Breast epithelium (tissue), 4 donors: Measurements from ENCODE around the gene RTF2. TPM values are rescaled to one million over a fixed set of nuclear protein-coding genes. Genes with fewer than 3 reads are reported as not detected.

Experiments used
- DNase-seq, 2 donors: peaks; one replicate each; pipeline ENCODE4 v3.0.0-alpha.2; 2019; ENCODE audit warnings: low spot score in 2 of 2
- H3K27ac ChIP-seq, 2 donors: fragments of 200-600 bp; sonication (generic) in 1 of 2; one replicate each; pipeline ENCODE4 v1.5.1; 2016 to 2019; ENCODE audit warnings: mild to moderate bottlenecking in 1 of 2
- H3K27me3 ChIP-seq, 2 donors: fragments of 200-600 bp; sonication (generic) in 1 of 2; one replicate each; pipeline versions ENCODE4 v1.5.1 to v1.6.0; 2017 to 2019; ENCODE audit warnings: control low read depth in 1 of 2, mild to moderate bottlenecking in 1 of 2
- H3K36me3 ChIP-seq: fragments of 200-600 bp; one replicate; pipeline ENCODE4 v1.5.1; 2019
- H3K4me1 ChIP-seq, 2 donors: fragments of 200-600 bp; sonication (generic); one replicate each; pipeline ENCODE4 v1.5.1; 2016 to 2019; ENCODE audit warnings: control low read depth in 1 of 2
- H3K4me3 ChIP-seq, 3 donors: fragments of 200-600 bp; sonication (generic); 1 replicate in 2 of 3; 2 replicates in 1 of 3; pipeline ENCODE4 v1.5.1; 2016 to 2019; ENCODE audit warnings: mild to moderate bottlenecking in 3 of 3, moderate library complexity in 2 of 3
- H3K9me3 ChIP-seq, 2 donors: fragments of 200-600 bp; sonication (generic) in 1 of 2; one replicate each; pipeline ENCODE4 v1.5.1; 2016 to 2019; ENCODE audit warnings: control low read depth in 1 of 2
- CTCF ChIP-seq, 3 donors: fragments of 450-650 bp; IDR thresholded peaks; one replicate each; pipeline ENCODE4 v1.5.1; 2016 to 2017; ENCODE audit warnings: antibody characterized with exemption in 3 of 3, mild to moderate bottlenecking in 3 of 3, moderate library complexity in 3 of 3
- POLR2A ChIP-seq: fragments of 450-650 bp; IDR thresholded peaks from one replicate; pipeline ENCODE4 v1.6.1; 2016; ENCODE audit warnings: antibody characterized with exemption, mild to moderate bottlenecking, moderate library complexity
- POLR2AphosphoS5 ChIP-seq, 3 donors: sonication (generic); formaldehyde crosslinking; IDR thresholded peaks; one replicate each; pipeline ENCODE4 v1.6.1; 2017; ENCODE audit warnings: antibody characterized with exemption in 3 of 3
- intact Hi-C: fragments of 100-400 bp; cut with DNase I; formaldehyde crosslinking; loops from one replicate; pipeline ENCODE4 v1.15.1; 2023; ENCODE audit warnings: low total_unique reads
- total RNA-seq, 3 donors: library from RNA; depleted of rRNA; stranded (reverse); fragments of >200 nt; gene quantifications; one replicate each; pipeline ENCODE4 v1.1.0, GENCODE V29; 2016

RTF2 gene
- total RNA-seq, 3 donors from 2014 or later: 58.0 to 80.0 (median 66.3) TPM

GRCh38 chr20:56501116-56501515, 32.7 kb downstream of the RTF2 start:
- DNase-seq: no peak
- Histone ChIP-seq H3K9me3 (no peaks in the 10 kb centered on the region), H3K27me3 (no peaks in the 10 kb centered on the region), H3K27ac (no peak overlapping the region), H3K36me3 (no peaks in the 10 kb centered on the region), H3K4me3 (no peak overlapping the region), H3K4me1 (no peaks in the 10 kb centered on the region)
- no peak for TF ChIP-seq CTCF (IDR thresholded peaks at IDR 0.05)
- TF ChIP-seq POLR2A: no peak
- TF ChIP-seq POLR2AphosphoS5 (IDR thresholded peaks at IDR 0.05): no peak
- intact Hi-C loops: no loop called here

GRCh38 chr20:56503916-56504315, 35.5 kb downstream of the RTF2 start:
- Histone ChIP-seq H3K27me3 (no peaks in the 10 kb centered on the region), H3K4me1 (no peaks in the 10 kb centered on the region), H3K27ac (no peak overlapping the region), H3K36me3 (no peaks in the 10 kb centered on the region), H3K9me3 (no peaks in the 10 kb centered on the region), H3K4me3 (no peak overlapping the region)
- TF ChIP-seq POLR2AphosphoS5 (IDR thresholded peaks at IDR 0.05) (no peak), POLR2A (no peak), CTCF (IDR thresholded peaks at IDR 0.05) (no peak)
- intact Hi-C loops: no loop called here
- no peak for DNase-seq

- no peak for DNase-seq
- H3K27ac ChIP-seq: no peak overlapping the region
- intact Hi-C loops: no loop called here
- H3K9me3 ChIP-seq: no peaks in the 10 kb centered on the region
- no peaks in the 10 kb centered on the region for H3K4me1 ChIP-seq
- no peaks in the 10 kb centered on the region for H3K27me3 ChIP-seq
- H3K36me3 ChIP-seq: no peaks in the 10 kb centered on the region
- TF ChIP-seq POLR2AphosphoS5 (IDR thresholded peaks at IDR 0.05) (no peak), POLR2A (no peak), CTCF (IDR thresholded peaks at IDR 0.05) (no peak)
- H3K4me3 ChIP-seq: no peak overlapping the region
These were observed 36.1 kb downstream of the RTF2 start for GRCh38 chr20:56504373-56505005.

GRCh38 chr20:56506103-56506502, 37.7 kb downstream of the RTF2 start:
- Histone ChIP-seq H3K9me3 (no peaks in the 10 kb centered on the region), H3K36me3 (no peaks in the 10 kb centered on the region), H3K27ac (no peak overlapping the region), H3K4me3 (no peak overlapping the region), H3K4me1 (no peaks in the 10 kb centered on the region), H3K27me3 (no peaks in the 10 kb centered on the region)
- no peak for DNase-seq
- intact Hi-C loops: no loop called here
- TF ChIP-seq POLR2A (no peak), POLR2AphosphoS5 (IDR thresholded peaks at IDR 0.05) (no peak), CTCF (IDR thresholded peaks at IDR 0.05) (no peak)

GRCh38 chr20:56511926-56512325, 43.5 kb downstream of the RTF2 start:
- TF ChIP-seq POLR2A: no peak
- TF ChIP-seq CTCF (IDR thresholded peaks at IDR 0.05): no peak
- no peak for TF ChIP-seq POLR2AphosphoS5 (IDR thresholded peaks at IDR 0.05)
- Histone ChIP-seq H3K27ac (no peak overlapping the region), H3K4me3 (no peak overlapping the region), H3K4me1 (no peaks in the 10 kb centered on the region), H3K9me3 (no peaks in the 10 kb centered on the region), H3K27me3 (no peaks in the 10 kb centered on the region), H3K36me3 (peaks cover 1% of the 10 kb centered on the region)
- no peak for DNase-seq
- intact Hi-C loops: no loop called here
